Suprapubic skin (tissue), 4 donors: Measurements from ENCODE around the gene CLEC4M.

Experiments
- EP300 ChIP-seq: sonication (generic); formaldehyde crosslinking; IDR thresholded peaks from one replicate; pipeline ENCODE4 v1.6.1; 2017; ENCODE audit warnings: antibody characterized with exemption
- POLR2A ChIP-seq, 2 donors: fragments of 450-650 bp; IDR thresholded peaks; one replicate each; pipeline ENCODE4 v1.6.1; 2017; ENCODE audit warnings: antibody characterized with exemption in 2 of 2, mild to moderate bottlenecking in 2 of 2, moderate library complexity in 2 of 2
- POLR2AphosphoS5 ChIP-seq, 3 donors: sonication (generic); formaldehyde crosslinking; IDR thresholded peaks; one replicate each; pipeline ENCODE4 v1.6.1; 2017; ENCODE audit warnings: antibody characterized with exemption in 3 of 3
- TF ChIP-seq, protein P1 (sequence below), 2 donors: fragments of 200-600 bp in 1 of 2; fragments of 450-650 bp in 1 of 2; sonication (generic) in 1 of 2; IDR thresholded peaks; one replicate each; pipeline ENCODE4 v1.5.1; 2016 to 2019; ENCODE audit warnings: antibody characterized with exemption in 2 of 2, mild to moderate bottlenecking in 1 of 2, moderate library complexity in 1 of 2

DNA sequence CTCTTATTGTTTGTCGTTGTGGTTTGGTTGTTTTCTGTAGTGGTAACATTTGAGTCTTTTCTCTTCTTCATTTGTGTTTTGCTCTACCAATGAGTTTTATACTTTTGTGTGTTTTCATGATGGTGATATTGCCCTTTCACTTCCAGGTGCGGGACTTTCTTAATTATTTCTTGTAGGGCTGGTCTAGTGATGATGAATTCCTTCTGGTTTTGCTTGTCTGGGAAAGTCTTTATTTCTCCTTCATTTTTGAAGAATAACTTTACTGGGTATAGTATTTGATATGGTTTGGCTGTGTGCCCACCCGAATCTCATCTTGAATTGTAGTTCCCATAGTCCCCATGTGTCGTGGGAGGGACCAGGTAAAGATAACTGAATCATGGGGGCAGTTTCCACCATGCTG is 6.8 kb upstream of the CLEC4M start:
- TF ChIP-seq POLR2A (IDR thresholded peaks at IDR 0.05) (no peak), POLR2AphosphoS5 (IDR thresholded peaks at IDR 0.05) (no peak), EP300 (no peak)
- TF ChIP-seq, protein P1, sequence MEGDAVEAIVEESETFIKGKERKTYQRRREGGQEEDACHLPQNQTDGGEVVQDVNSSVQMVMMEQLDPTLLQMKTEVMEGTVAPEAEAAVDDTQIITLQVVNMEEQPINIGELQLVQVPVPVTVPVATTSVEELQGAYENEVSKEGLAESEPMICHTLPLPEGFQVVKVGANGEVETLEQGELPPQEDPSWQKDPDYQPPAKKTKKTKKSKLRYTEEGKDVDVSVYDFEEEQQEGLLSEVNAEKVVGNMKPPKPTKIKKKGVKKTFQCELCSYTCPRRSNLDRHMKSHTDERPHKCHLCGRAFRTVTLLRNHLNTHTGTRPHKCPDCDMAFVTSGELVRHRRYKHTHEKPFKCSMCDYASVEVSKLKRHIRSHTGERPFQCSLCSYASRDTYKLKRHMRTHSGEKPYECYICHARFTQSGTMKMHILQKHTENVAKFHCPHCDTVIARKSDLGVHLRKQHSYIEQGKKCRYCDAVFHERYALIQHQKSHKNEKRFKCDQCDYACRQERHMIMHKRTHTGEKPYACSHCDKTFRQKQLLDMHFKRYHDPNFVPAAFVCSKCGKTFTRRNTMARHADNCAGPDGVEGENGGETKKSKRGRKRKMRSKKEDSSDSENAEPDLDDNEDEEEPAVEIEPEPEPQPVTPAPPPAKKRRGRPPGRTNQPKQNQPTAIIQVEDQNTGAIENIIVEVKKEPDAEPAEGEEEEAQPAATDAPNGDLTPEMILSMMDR (IDR thresholded peaks at IDR 0.05): no peak
